NB4 (cell line): ENCODE data around the gene ANKRD6.
A peak's percentile ranks its signal among the peaks of the same experiment; 100 is the strongest.

Experiments used
- DNase-seq: peaks from one replicate; pipeline ENCODE4 v3.0.0; 2010; ENCODE audit warnings: low read depth
- H3K4me3 ChIP-seq: one replicate; pipeline ENCODE4 v1.5.1; 2011; ENCODE audit warnings: mild to moderate bottlenecking, low read depth, low read length, moderate library complexity
- MAX ChIP-seq: IDR thresholded peaks from 2 replicates; pipeline ENCODE4 v1.6.1; 2011; ENCODE audit warnings: low read depth, low read length
- MYC ChIP-seq: IDR thresholded peaks from 2 replicates; pipeline ENCODE4 v1.6.1; 2011; ENCODE audit warnings: low read depth, low read length
- POLR2A ChIP-seq: IDR thresholded peaks from 2 replicates; pipeline ENCODE4 v1.6.1; 2011; ENCODE audit warnings: mild to moderate bottlenecking; ENCODE audit not compliant: insufficient read length; ENCODE audit errors: extremely low read depth
- TF ChIP-seq, protein P1 (sequence below): IDR thresholded peaks from one replicate; pipeline ENCODE4 v1.5.1; 2012; ENCODE audit warnings: low read depth, low read length

The ANKRD6 gene

GRCh38 chr6:89596056-89596455 is 163.1 kb downstream of the ANKRD6 start:
- DNase-seq = no peak
- no peak overlapping the region for H3K4me3 ChIP-seq
- TF ChIP-seq MYC (no peak), POLR2A (no peak), MAX (no peak)
- TF ChIP-seq, protein P1, sequence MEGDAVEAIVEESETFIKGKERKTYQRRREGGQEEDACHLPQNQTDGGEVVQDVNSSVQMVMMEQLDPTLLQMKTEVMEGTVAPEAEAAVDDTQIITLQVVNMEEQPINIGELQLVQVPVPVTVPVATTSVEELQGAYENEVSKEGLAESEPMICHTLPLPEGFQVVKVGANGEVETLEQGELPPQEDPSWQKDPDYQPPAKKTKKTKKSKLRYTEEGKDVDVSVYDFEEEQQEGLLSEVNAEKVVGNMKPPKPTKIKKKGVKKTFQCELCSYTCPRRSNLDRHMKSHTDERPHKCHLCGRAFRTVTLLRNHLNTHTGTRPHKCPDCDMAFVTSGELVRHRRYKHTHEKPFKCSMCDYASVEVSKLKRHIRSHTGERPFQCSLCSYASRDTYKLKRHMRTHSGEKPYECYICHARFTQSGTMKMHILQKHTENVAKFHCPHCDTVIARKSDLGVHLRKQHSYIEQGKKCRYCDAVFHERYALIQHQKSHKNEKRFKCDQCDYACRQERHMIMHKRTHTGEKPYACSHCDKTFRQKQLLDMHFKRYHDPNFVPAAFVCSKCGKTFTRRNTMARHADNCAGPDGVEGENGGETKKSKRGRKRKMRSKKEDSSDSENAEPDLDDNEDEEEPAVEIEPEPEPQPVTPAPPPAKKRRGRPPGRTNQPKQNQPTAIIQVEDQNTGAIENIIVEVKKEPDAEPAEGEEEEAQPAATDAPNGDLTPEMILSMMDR = no peak

GRCh38 chr6:89596484-89596883 is 163.5 kb downstream of the ANKRD6 start:
- no peak overlapping the region for H3K4me3 ChIP-seq
- DNase-seq = peak; percentile 23
- TF ChIP-seq, protein P1 = no peak
- TF ChIP-seq MAX (no peak), MYC (no peak), POLR2A (no peak)

DNA sequence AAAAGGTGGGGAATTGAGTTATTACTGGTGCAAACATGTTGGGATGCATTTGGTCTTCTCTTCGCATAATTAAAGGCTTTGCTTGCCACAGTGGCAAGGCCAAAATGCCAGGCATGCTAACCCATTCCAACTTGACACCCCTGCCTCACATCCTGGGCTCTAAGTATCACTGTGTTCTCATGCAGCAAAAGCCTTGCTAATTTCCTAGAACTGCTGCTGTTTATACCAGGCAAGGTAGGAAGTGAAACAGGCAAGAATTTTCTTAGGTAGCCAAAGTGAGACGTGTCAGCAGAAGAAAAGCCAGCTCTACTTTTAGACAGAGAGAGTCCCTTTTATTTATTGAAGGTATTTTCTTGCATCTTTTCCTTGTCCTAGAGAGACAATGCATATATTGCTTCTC is 164.4 kb downstream of the ANKRD6 start:
- TF ChIP-seq POLR2A = no peak
- TF ChIP-seq MAX = no peak
- TF ChIP-seq MYC = no peak
- TF ChIP-seq, protein P1 = no peak
- no peak for DNase-seq
- no peak overlapping the region for H3K4me3 ChIP-seq

DNA sequence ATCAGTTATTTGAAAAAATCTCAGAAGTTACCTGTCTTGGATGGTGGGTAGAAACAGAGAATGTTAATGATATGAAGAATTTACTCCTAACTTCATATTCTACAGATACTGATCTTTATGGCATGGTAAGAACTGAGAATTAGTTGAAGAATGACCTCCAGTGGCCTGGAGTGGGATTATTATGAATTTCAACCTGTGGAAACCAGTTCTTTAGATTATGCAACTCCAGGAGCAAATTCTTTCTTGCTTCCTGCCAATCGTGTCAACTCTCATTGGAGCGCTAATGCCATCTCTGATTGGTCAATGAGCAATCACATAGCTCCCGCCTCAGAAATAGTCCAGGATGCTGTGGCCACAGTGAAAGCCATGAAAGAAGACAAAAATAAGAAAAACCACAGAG is 165.0 kb downstream of the ANKRD6 start:
- DNase-seq = peak; percentile 73
- no peak for TF ChIP-seq POLR2A
- no peak for TF ChIP-seq MAX
- TF ChIP-seq, protein P1 = no peak
- no peak for TF ChIP-seq MYC
- H3K4me3 ChIP-seq = no peak overlapping the region

DNA sequence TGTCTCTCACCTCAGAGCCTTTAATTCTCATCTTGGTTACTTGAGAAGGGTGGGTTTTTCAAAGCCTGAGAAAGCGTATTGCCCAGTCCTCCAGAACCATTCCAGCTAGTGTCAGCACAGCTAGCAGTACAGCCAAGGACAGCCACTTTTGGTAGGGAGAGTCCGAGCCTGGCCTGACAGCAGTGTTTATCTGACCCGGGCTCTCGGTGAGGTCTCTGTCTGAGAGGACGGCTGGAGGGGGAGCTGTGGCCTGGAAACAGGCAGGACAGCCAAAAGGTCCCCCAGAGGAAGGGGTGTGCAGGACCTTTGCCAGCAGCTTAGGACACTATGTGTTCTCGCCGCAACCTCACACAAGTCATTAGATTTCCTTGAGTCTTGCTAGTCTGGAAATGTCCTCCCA is 166.8 kb downstream of the ANKRD6 start:
- H3K4me3 ChIP-seq = no peak overlapping the region
- no peak for DNase-seq
- TF ChIP-seq MAX (no peak), POLR2A (no peak), MYC (no peak)
- TF ChIP-seq, protein P1 = no peak

- no peak for DNase-seq
- H3K4me3 ChIP-seq = no peak overlapping the region
- no peak for TF ChIP-seq MAX
- TF ChIP-seq, protein P1 = no peak
- no peak for TF ChIP-seq POLR2A
- no peak for TF ChIP-seq MYC
These were observed 169.2 kb downstream of the ANKRD6 start for GRCh38 chr6:89602166-89602565.
